ENCODE results near the gene SRSF3. TPM values are rescaled to one million over a fixed set of nuclear protein-coding genes. Genes with fewer than 3 reads are reported as not detected.
"Not testable (repeated sequence)": the region's sequence is repeated elsewhere in the genome, so short reads cannot be mapped to it uniquely, and the experiment has no call there.

SRSF3 gene
- polyA plus RNA-seq, 1 donor: 286 TPM

DNA sequence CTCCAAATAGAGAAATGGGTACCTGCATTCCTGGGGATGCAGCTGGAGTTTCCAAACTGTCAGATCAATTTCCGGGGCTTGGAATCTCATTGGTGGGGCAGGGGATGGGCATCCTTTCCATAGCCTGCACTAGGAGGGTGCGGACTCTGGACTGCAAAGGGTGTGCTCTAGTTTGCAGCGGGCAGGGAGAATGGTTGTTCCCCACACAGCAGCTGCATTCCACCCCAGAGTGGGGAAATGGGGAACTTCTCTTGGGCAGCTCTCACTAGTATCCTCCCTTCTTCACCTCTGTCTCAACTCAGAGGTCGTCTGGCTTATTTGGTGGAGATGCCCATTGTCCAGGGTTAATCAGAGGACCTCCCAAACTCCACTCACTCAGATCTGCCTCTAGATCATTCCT, 49.8 kb downstream of the SRSF3 start:
- no peak for DNase-seq (ENCODE audit: low read depth)

DNA sequence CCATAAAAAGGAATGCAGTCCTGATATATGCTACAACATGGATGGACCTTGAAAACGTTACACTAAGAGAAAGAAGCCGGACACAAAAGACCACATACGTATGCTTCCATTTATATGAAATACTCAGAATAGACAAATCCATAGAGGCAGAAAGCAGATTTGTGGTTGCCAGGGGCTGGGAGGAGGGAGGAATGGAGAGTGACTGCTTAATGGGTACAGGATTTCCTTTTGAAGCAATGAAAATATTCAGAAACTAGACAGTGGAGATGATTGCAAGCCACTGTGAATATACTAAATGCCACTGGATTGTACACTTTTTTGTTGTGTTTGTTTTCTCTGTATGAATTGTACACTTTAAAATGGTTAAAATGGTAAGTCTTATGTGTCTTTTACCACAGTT, 54.9 kb downstream of the SRSF3 start:
- DNase-seq (ENCODE audit: low read depth): no peak

GRCh38 chr6:36649701-36650484, 55.7 kb downstream of the SRSF3 start:
- no peak for DNase-seq (ENCODE audit: low read depth)

DNA sequence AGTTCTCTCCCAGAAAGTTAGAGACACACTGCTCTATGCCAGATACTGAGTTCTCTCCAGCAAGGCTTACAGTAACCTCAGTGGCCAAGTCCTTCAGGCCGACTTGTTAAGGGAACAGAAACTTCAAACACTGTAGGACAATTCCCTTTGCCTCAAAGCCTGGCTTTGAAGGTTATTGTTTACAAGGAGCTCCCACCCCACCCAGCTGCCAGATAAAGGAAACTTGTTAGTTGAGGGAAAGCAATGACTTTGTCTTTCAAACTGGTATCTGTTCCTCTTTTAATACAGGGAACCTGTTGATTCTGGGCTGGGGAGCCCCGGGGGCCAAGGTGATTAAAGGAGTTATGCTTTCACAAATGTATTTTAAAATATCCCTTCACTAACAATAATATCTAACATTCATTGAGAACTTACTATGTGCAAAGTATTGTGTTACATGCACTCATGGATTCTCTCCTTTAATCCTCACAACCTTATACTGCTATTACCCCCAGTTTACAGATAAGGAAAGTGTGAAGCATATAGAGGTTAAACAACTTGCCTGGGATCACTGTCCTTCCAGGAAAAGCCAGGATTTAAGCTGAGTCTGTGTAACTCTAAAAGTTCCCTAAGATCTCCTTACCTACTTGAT, 56.8 kb downstream of the SRSF3 start:
- DNase-seq (ENCODE audit: low read depth): no peak

DNA sequence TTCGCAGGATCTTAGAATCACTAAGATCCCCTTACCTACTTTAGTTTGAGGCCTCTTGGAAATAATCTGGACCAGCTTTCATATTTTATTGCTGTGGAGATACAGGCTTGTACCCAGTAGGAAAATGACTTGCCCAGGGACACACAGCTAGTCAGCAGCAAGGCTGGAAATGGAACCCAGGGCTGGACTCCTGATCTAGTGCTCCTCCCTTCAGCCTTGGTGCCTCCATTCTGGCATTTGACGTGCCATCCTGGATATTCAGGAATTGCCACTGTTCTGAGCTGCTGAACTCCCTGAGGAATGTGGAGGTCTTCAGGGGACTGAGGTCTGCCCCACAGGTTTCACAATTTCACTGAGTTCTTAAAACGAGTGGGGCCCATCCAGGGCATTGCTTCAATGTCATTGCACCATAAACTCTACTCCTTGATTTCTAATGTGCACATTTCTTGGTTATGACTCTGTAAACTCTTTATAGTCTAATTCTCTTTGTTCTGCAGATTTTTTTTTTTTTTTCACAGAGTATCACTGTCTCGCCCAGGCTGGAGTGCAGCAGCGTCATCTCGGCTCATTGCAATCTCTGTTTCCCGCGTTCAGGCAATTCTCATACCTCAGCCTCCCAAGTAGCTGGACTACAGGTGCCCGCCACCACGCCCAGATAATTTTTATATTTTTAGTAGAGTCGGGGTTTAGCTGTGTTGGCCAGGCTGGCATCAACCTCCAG, 57.7 kb downstream of the SRSF3 start:
- DNase-seq (ENCODE audit: low read depth): no peak

GRCh38 chr6:36654469-36654868, 60.3 kb downstream of the SRSF3 start:
- DNase-seq (ENCODE audit: low read depth): not testable (repeated sequence)

Other genes starting within 250 kb of the SRSF3 start
- not detected for gene ETV7, start 206.7 kb upstream of the SRSF3 start, polyA plus RNA-seq (ENCODE audit: insufficient read length)
- 0.08 TPM for gene PXT1, start 151.5 kb upstream of the SRSF3 start, polyA plus RNA-seq (ENCODE audit: insufficient read length)
- gene KCTD20, start 151.4 kb upstream of the SRSF3 start, polyA plus RNA-seq (ENCODE audit: insufficient read length): 38.6 TPM
- 25.7 TPM for gene STK38, start 46.9 kb upstream of the SRSF3 start, polyA plus RNA-seq (ENCODE audit: insufficient read length)
- gene CDKN1A, start 84.4 kb downstream of the SRSF3 start, polyA plus RNA-seq (ENCODE audit: insufficient read length): 110 TPM
- gene RAB44, start 103.5 kb downstream of the SRSF3 start, polyA plus RNA-seq (ENCODE audit: insufficient read length): 0.05 TPM
- gene CPNE5, start 245.1 kb downstream of the SRSF3 start, polyA plus RNA-seq (ENCODE audit: insufficient read length): 17.6 TPM